ENCODE results near the gene RBM24.
A peak's percentile ranks its signal among the peaks of the same experiment; 100 is the strongest.
"Not testable (repeated sequence)": the region's sequence is repeated elsewhere in the genome, so short reads cannot be mapped to it uniquely, and the experiment has no call there.

Gene RBM24

GRCh38 chr6:17291778-17292177 is 10.6 kb downstream of the RBM24 start:
- DNase-seq (ENCODE audit: low spot score) = no peak

- no peak for DNase-seq (ENCODE audit: low spot score)
These were observed 11.5 kb downstream of the RBM24 start for GRCh38 chr6:17292600-17293133.

- no peak for DNase-seq (ENCODE audit: low spot score)
These were observed 12.2 kb downstream of the RBM24 start for GRCh38 chr6:17293395-17293794.

DNA sequence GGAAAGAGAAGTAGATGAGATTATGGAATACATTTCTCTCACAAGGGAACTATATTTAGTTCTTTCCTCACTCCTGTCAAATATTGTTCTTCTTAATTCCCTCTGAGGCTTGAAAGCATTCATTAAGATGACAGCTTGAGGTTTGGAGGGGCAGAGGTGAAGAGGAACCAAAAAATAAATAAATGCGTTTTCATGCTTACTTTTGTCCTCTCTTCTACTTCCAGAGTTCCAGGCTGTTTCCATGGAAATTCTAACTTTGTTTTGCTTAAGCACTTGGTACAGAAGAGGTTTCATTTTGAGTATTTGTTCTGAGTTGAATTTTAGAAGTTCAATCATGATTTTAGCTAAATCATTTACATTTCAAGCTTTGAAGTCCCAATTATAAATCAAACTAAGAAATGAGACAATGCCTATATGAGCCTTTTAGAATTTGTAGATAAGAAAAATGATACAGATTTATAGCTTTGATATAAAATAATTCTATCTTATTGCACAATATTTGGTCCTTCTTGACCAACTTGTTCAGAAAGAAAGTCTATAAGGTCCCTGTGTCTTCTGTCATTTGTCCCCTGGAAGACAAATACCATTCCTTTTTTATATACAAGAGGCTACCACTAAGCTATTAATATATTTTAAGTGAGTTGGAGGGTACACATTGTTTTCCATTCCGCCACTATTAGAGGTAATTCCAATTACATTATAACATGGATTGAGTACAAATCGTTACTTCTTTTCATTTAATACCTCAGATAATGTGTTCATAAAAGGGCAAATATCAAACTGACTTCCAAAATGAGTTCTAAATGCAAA is 16.3 kb downstream of the RBM24 start:
- no peak for DNase-seq (ENCODE audit: low spot score)

DNA sequence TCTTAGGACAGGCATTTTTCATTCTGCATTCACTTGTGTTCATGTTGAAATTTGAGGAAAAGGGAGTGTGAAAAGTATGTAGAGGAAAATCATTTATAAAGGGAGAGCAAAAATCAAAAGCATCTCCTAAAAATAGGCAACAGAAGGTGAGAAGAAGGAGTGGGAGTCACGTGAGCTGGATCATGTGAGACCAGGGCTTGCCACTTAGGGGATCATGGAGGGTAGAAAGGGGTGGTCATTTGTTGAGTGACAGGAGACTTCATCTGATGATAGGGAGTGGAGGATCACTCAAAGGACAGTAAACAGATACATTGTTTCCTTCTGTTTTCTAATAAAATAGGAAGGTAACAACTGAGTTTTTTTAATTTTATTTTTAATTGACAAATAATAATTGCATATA is 17.1 kb downstream of the RBM24 start:
- no peak for DNase-seq (ENCODE audit: low spot score)

GRCh38 chr6:17299222-17299621 is 18.1 kb downstream of the RBM24 start:
- no peak for DNase-seq (ENCODE audit: low spot score)

- no peak for DNase-seq (ENCODE audit: low spot score)
These were observed 18.6 kb downstream of the RBM24 start for GRCh38 chr6:17299750-17300149.

DNA sequence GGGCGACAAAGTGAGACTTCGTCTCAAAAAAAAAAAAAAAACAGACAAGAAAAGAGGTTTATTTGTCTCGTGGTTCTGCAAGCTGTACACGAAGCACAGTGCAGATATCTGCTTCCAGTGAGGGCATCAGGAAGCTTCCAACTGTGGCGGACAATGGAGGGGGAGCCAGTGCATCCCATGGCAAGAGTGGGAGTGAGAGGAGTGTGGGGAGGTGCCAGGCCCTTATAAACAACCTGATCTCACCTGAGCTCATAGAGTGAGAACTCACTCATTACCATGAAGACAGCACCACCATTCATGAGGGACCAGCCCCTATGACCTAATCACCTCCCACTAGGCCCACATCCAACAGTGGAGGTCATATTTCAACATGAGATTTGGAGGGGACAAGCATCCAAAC is 19.5 kb downstream of the RBM24 start:
- no peak for DNase-seq (ENCODE audit: low spot score)

GRCh38 chr6:17303444-17303843 is 22.3 kb downstream of the RBM24 start:
- no peak for DNase-seq (ENCODE audit: low spot score)

DNA sequence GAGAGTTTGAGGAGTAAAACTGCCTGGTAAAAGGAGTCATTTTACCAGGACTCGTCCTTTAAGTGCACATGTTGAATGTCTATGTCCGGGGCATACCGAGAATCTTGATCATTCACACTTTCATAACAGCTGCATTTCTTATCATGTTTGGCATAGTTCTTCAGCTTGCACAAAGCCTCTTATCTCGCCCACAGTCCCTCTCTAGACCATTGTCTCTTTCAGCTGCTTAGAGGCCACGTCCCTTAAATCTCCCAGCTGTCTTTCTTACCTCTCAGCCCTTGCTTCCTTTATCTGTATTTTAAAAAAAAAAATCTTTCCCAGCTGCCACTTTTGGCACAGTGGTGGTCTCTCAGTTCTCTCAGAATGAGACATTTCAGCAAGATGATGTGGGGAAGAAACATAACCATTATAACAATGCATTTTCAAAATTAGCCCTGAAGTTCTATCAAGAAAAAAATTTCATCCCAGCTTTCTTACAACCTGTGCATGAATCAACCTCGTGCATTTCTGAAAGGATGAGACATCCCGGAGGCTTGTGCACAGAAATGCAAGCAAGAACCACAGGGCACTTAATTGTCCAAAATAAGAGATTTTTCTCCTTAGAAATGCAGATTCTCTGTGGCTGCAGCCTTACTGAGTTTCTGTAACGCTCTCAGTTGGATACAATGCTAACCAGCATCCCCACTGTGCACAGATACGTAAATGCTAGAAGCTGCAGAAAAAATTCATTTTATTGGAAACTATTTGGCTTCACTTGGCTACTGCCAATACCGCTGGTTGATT is 24.2 kb downstream of the RBM24 start:
- DNase-seq (ENCODE audit: low spot score) = peak; percentile 23

- no peak for DNase-seq (ENCODE audit: low spot score)
These were observed 30.6 kb downstream of the RBM24 start for GRCh38 chr6:17311595-17312311.

DNA sequence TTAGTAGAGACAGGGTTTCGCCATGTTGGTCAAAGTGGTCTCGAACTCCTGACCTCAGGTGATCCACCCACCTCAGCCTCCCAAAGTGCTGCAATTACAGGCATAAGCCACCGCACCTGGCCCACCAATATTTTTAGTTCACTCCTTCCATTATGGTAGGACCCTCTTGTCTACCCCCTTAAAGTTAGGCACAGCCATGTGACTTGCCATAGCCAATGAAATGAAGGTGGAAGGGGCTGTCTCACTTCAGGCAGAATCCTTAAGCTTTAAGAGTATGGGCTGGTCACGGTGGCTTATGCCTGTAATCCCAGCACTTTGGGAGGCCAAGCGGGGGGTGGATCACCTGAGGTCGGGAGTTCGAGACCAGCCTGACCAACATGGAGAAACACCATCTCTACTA is 32.1 kb downstream of the RBM24 start:
- DNase-seq (ENCODE audit: low spot score) = not testable (repeated sequence)

DNA sequence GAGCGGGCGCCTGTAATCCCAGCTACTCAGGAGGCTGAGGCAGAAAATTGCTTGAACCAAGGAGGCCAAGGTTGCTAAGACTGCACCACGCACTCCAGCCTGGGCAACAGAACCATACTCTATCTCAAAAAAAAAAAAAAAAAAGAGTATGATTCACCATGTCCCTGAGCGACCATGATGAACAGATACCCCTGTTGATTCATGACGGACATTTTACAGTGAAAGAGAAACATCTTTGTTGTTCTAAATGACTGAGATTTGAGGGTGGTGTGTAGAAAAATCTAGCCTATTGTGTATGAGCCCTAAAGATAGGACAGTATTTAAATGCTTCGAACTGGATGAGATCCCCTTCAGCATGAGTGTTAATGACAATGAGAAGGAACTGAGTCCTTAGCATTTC is 32.8 kb downstream of the RBM24 start:
- DNase-seq (ENCODE audit: low spot score) = no peak

- DNase-seq (ENCODE audit: low spot score) = no peak
These were observed 34.1 kb downstream of the RBM24 start for GRCh38 chr6:17315262-17315661.

DNA sequence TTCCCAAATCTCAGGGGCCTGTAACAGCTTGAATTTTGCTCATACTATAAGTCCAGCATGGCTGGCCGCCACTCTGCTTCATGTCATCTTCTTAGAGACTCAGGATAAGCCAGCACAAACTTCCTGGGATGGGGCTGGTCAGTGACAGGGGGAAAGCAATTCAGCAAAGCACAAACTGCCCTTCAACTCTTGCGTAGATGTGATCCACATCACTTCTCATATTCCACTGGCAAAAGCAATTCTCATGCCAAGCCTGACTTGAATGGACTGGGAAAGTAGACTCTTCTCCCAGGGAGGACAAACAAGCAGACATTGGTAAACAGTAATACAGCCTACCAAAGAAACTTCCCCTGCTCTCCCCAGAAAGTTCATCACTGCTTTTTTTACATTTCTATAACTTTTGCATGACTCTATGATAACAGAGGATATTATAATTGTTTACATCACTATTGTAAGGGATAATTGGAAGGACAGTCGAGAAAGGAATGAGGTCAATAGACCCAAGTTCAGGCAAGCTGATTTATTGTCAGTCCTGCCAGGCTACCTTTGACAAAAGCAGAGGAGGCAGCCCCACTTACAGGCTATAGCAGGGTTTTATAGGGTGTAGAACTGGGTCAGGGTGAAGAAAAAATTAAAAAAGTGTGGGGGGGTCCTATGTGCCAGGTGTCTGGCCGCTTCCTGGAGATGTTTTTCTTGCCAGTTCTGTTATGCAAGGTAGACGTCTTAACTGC is 37.4 kb downstream of the RBM24 start:
- DNase-seq (ENCODE audit: low spot score) = no peak

GRCh38 chr6:17320266-17320665 is 39.1 kb downstream of the RBM24 start:
- not testable (repeated sequence) for DNase-seq (ENCODE audit: low spot score)

DNA sequence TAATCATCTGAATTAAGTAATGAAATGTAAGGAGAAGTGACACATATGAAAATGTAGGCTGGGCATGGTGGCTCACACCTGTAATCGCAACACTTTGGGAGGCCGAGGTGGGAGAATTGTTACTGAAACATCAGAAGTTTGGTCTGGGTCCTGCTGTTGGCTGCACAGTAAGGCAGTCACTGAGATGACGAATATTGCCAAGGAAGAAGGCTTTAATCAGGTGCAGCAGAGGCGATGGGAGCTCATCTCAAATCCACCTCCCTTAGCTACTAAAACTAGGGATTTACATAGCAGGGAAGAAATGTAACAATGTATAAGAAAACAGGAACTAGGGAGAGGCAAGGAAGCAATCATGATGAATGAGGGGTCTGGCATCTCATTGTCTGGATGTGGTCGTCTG is 50.1 kb downstream of the RBM24 start:
- no peak for DNase-seq (ENCODE audit: low spot score)

DNA sequence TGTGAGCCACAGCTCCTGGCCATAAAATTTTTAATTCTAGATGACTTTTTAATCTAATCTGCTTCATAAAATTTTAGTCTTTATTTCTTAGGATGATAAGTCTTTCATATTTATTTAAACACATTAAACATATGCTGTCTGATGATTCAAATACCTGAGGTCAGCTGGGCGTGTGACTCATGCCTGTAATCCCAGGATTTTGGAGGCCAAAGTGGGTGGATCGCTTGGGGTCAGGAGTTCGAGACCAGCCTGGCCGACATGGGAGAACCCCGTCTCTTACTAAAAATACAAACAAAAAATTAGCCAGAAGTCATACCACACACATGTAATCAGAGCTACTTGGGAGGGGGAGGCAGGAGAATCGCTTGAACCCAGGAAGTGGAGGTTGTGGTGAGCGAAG is 53.1 kb downstream of the RBM24 start:
- no peak for DNase-seq (ENCODE audit: low spot score)

DNA sequence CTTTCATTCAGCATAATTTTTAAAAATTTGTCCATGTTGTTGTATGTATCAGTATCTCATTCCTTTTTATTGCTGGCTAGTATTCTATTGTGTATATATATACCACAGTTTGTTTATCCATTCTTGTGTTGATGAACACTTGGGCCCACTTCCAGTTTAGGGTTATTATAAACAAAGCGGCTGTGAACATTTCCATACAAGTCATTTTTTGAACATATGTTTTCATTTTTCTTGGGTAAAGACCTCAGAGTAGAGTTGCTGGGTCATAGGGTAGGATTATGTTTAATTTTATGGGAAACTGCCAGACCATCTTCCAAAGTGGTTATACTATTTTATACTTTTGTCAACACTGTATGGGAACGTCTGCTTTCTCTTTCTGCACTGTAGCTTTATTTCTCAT is 55.3 kb downstream of the RBM24 start:
- no peak for DNase-seq (ENCODE audit: low spot score)

DNA sequence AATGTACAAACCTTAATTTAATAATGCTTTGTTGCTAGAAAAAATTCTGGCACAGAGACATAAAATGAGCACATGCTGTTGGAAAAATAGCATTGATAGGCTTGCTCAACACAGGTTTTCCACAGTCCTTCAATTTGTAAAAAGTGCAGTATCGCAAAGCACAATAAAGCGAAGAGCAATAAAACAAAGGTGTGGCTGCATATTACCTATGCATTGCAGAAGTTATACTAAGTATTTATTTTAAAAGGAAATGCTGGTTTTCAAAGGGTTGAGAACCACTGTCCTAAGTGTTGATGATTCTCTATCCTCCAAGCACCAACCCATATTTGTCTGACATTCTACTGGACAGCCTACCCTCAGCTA is 58.1 kb downstream of the RBM24 start:
- no peak for DNase-seq (ENCODE audit: low spot score)

DNA sequence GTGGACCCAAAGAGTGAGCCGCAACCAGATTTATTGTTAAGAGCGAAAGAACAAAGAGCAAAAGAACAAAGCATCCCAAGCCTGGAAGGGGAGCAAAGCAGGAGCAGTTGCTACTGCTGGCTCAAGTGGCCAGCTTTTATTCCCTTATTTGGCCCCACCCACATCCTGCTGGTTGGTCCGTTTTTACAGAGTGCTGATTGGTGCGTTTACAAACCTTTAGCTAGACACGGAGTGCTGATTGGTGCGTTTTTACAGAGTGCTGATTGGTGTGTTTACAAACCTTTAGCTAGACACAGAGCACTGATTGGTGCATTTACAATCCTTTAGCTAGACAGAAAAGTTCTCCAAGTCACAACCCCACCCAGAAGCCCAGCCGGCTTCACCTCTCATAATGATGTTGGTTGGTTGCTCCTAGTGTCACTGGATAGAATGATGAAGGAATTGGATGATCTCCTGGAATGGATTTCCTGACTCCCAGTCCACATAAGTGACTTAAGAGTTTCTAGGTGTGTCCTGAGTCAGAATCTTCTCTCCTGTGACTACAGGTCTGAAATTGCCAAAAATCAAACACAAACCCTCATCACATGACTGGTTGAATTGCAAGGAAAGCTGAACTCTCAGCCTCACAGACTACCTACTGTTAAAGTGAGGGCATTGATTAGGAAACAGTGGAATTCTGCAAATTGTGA is 60.1 kb downstream of the RBM24 start:
- DNase-seq (ENCODE audit: low spot score) = no peak
